K562 (cell line): ENCODE data around the gene SYNE1.

Experiments used
- CHD2 ChIP-seq: IDR thresholded peaks from 2 replicates; pipeline ENCODE4 v1.6.1; 2011; ENCODE audit warnings: low read depth, low read length
- ESRRA ChIP-seq: fragments of 450-650 bp; IDR thresholded peaks from 2 replicates; pipeline ENCODE4 v1.6.1; 2014; ENCODE audit warnings: low read depth, mild to moderate bottlenecking, moderate library complexity, borderline replicate concordance
- SMARCB1 ChIP-seq: IDR thresholded peaks from 2 replicates; pipeline ENCODE4 v1.6.1; 2011; ENCODE audit warnings: improper control_type of control experiment, low read depth; ENCODE audit not compliant: insufficient read length
- TF ChIP-seq, protein P1 (sequence below), 3 experiments: IDR thresholded peaks in 2 of 3; conservative IDR thresholded peaks in 1 of 3; 2 replicates each; pipeline ENCODE4 v1.5.1; 2011 to 2012; ENCODE audit warnings: low read length in 3 of 3, mild to moderate bottlenecking in 3 of 3, control low read depth in 2 of 3, improper control_type of control experiment in 1 of 3, inconsistent platforms in 1 of 3, low read depth in 1 of 3, mixed read lengths in 1 of 3, moderate library complexity in 1 of 3; ENCODE audit not compliant: insufficient read depth in 2 of 3

DNA sequence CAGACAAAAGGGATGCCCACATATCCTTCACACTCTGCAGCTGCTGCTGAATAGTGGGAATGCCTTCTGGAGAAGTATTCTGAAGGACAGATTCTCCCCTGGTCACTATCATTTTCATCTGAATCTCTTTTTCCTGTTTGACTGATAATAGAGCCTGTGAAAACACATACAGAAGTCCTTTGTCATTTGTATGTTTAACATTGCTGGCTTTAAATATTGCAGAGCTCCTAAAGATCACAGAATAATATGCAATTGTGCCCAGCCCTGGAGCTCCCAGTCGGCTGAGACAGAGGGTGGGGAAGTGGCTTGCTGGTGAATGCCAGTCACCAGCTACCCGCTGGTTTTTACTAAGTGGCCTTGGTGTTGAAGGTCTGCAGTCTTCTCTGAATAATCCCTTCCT, 272.3 kb downstream of the SYNE1 start:
- no peak for TF ChIP-seq CHD2
- TF ChIP-seq, protein P1, sequence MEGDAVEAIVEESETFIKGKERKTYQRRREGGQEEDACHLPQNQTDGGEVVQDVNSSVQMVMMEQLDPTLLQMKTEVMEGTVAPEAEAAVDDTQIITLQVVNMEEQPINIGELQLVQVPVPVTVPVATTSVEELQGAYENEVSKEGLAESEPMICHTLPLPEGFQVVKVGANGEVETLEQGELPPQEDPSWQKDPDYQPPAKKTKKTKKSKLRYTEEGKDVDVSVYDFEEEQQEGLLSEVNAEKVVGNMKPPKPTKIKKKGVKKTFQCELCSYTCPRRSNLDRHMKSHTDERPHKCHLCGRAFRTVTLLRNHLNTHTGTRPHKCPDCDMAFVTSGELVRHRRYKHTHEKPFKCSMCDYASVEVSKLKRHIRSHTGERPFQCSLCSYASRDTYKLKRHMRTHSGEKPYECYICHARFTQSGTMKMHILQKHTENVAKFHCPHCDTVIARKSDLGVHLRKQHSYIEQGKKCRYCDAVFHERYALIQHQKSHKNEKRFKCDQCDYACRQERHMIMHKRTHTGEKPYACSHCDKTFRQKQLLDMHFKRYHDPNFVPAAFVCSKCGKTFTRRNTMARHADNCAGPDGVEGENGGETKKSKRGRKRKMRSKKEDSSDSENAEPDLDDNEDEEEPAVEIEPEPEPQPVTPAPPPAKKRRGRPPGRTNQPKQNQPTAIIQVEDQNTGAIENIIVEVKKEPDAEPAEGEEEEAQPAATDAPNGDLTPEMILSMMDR (IDR thresholded peaks at IDR 0.05 in 2 of 3, conservative IDR thresholded peaks at IDR 0.05 in 1 of 3; ENCODE audit: insufficient read depth in 2 of 3, low read depth in 1 of 3, low read length in 3 of 3): no peak
- TF ChIP-seq ESRRA: no peak
- no peak for TF ChIP-seq SMARCB1
